ENCODE results near the gene MPO. TPM values are rescaled to one million over a fixed set of nuclear protein-coding genes. Genes with fewer than 3 reads are reported as not detected.

Gene MPO
- total and polyA plus RNA-seq, 2 of the 8 experiments (the other 6 are each of a cell fraction or from before 2014, with no cell fraction given): 0.06 to 0.74 TPM

DNA sequence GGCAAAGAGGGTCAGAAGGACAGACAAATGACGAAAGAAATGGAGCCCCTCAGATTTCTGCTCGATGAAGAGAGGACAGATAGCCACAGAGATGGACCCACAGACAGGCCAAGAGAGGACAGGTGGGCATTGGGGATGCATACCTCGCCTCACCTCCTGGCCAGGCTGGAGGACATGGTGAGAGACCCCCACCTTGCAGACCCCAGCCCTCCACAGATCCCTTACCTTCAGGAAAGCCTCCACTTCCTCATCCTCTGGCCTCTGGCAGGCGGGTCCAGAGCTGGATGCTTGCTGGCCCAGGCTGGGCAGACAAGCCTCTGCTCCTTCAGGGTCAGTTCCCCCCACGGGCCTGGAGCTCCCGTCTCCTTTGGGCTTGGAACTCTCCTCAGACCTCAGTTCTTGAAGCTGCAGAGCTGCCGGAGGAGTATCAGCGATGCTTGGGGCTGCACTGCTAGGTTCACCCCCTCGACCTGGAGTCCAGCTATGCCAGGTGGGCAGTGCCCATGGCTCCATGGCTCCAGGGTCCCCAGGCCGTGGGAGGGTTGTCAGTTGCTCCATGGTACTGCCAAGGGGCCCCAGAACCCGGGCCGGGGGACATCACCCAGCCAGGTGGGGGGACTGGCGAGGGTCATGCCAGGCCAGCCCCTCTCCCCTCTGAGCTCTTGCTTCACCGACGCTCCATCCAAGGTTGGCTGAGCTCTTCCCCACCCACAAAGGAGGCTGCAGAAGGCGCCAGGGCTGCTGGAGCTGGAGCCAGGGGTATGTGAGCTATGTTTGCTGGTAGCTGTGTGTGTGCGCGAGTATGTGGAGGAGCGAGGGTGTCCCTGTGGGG, 46.8 kb upstream of the MPO start (continued):
- TF ChIP-seq, protein P1, sequence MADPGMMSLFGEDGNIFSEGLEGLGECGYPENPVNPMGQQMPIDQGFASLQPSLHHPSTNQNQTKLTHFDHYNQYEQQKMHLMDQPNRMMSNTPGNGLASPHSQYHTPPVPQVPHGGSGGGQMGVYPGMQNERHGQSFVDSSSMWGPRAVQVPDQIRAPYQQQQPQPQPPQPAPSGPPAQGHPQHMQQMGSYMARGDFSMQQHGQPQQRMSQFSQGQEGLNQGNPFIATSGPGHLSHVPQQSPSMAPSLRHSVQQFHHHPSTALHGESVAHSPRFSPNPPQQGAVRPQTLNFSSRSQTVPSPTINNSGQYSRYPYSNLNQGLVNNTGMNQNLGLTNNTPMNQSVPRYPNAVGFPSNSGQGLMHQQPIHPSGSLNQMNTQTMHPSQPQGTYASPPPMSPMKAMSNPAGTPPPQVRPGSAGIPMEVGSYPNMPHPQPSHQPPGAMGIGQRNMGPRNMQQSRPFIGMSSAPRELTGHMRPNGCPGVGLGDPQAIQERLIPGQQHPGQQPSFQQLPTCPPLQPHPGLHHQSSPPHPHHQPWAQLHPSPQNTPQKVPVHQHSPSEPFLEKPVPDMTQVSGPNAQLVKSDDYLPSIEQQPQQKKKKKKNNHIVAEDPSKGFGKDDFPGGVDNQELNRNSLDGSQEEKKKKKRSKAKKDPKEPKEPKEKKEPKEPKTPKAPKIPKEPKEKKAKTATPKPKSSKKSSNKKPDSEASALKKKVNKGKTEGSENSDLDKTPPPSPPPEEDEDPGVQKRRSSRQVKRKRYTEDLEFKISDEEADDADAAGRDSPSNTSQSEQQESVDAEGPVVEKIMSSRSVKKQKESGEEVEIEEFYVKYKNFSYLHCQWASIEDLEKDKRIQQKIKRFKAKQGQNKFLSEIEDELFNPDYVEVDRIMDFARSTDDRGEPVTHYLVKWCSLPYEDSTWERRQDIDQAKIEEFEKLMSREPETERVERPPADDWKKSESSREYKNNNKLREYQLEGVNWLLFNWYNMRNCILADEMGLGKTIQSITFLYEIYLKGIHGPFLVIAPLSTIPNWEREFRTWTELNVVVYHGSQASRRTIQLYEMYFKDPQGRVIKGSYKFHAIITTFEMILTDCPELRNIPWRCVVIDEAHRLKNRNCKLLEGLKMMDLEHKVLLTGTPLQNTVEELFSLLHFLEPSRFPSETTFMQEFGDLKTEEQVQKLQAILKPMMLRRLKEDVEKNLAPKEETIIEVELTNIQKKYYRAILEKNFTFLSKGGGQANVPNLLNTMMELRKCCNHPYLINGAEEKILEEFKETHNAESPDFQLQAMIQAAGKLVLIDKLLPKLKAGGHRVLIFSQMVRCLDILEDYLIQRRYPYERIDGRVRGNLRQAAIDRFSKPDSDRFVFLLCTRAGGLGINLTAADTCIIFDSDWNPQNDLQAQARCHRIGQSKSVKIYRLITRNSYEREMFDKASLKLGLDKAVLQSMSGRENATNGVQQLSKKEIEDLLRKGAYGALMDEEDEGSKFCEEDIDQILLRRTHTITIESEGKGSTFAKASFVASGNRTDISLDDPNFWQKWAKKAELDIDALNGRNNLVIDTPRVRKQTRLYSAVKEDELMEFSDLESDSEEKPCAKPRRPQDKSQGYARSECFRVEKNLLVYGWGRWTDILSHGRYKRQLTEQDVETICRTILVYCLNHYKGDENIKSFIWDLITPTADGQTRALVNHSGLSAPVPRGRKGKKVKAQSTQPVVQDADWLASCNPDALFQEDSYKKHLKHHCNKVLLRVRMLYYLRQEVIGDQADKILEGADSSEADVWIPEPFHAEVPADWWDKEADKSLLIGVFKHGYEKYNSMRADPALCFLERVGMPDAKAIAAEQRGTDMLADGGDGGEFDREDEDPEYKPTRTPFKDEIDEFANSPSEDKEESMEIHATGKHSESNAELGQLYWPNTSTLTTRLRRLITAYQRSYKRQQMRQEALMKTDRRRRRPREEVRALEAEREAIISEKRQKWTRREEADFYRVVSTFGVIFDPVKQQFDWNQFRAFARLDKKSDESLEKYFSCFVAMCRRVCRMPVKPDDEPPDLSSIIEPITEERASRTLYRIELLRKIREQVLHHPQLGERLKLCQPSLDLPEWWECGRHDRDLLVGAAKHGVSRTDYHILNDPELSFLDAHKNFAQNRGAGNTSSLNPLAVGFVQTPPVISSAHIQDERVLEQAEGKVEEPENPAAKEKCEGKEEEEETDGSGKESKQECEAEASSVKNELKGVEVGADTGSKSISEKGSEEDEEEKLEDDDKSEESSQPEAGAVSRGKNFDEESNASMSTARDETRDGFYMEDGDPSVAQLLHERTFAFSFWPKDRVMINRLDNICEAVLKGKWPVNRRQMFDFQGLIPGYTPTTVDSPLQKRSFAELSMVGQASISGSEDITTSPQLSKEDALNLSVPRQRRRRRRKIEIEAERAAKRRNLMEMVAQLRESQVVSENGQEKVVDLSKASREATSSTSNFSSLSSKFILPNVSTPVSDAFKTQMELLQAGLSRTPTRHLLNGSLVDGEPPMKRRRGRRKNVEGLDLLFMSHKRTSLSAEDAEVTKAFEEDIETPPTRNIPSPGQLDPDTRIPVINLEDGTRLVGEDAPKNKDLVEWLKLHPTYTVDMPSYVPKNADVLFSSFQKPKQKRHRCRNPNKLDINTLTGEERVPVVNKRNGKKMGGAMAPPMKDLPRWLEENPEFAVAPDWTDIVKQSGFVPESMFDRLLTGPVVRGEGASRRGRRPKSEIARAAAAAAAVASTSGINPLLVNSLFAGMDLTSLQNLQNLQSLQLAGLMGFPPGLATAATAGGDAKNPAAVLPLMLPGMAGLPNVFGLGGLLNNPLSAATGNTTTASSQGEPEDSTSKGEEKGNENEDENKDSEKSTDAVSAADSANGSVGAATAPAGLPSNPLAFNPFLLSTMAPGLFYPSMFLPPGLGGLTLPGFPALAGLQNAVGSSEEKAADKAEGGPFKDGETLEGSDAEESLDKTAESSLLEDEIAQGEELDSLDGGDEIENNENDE (IDR thresholded peaks at IDR 0.05; ENCODE audit: insufficient replicate concordance, low read length): no peak
- TF ChIP-seq, protein P2, sequence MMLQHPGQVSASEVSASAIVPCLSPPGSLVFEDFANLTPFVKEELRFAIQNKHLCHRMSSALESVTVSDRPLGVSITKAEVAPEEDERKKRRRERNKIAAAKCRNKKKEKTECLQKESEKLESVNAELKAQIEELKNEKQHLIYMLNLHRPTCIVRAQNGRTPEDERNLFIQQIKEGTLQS (IDR thresholded peaks at IDR 0.05; ENCODE audit: insufficient read depth, low read depth, low read length): no peak
- TF ChIP-seq BRCA1 (IDR thresholded peaks at IDR 0.05; ENCODE audit: low read depth, low read length): no peak
- TF ChIP-seq, protein P3, sequence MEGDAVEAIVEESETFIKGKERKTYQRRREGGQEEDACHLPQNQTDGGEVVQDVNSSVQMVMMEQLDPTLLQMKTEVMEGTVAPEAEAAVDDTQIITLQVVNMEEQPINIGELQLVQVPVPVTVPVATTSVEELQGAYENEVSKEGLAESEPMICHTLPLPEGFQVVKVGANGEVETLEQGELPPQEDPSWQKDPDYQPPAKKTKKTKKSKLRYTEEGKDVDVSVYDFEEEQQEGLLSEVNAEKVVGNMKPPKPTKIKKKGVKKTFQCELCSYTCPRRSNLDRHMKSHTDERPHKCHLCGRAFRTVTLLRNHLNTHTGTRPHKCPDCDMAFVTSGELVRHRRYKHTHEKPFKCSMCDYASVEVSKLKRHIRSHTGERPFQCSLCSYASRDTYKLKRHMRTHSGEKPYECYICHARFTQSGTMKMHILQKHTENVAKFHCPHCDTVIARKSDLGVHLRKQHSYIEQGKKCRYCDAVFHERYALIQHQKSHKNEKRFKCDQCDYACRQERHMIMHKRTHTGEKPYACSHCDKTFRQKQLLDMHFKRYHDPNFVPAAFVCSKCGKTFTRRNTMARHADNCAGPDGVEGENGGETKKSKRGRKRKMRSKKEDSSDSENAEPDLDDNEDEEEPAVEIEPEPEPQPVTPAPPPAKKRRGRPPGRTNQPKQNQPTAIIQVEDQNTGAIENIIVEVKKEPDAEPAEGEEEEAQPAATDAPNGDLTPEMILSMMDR (IDR thresholded peaks at IDR 0.05; ENCODE audit: control extremely low read depth in 1 of 3, insufficient read depth in 1 of 3, low read depth in 1 of 3, low read length in 3 of 3): no peak
- TF ChIP-seq RAD21 (IDR thresholded peaks at IDR 0.05 in 1 of 2, conservative IDR thresholded peaks at IDR 0.05 in 1 of 2; ENCODE audit: low read depth in 2 of 2, low read length in 2 of 2): no peak
